ENCODE results near the gene ADTRP.

The ADTRP gene

DNA sequence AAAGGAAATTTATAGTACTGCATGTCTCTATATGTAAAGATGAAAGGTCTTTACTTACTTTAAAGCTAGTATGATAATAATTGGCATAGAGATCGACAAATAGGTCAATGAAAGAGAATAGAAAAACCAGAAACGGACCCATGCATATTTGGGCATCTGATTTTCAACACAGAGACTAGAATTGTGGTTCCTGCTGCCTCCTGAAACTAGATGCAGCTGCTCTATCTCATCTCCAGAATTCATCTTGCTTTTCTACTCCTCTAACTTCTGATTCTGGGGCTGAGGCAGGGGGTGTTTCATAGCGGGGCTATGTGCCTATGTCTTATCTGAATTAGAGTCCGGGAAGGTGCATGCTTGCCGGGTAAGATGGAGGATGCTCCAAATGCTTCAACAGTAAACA is 105.9 kb downstream of the ADTRP start:
- no peak for ATAC-seq
- TF ChIP-seq ZC3H10 (CRISPR knock-in tag; IDR thresholded peaks at IDR 0.05) (no peak), ISL1 (CRISPR knock-in tag; IDR thresholded peaks at IDR 0.05) (no peak), ZNF70 (CRISPR knock-in tag; IDR thresholded peaks at IDR 0.05) (no peak), ESRRG (CRISPR knock-in tag; IDR thresholded peaks at IDR 0.05) (no peak)

DNA sequence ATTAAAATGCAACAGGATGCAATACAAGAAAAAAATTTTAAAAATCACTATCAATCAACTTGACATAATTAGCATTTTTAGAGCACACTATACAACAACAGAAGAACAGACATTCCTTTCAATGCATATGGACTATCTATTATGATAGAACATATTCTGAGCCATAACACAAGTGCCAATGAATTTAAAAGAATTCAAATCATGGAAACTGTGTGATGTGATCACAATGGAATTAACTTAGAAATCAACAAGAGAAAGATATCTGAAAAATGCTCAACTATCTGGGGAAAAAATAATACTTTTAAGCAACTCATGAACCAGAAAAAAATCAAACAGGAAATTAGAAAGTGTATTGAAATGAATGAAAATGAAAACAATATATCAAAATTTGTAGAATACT is 106.3 kb downstream of the ADTRP start:
- ATAC-seq: no peak
- TF ChIP-seq, protein P1, sequence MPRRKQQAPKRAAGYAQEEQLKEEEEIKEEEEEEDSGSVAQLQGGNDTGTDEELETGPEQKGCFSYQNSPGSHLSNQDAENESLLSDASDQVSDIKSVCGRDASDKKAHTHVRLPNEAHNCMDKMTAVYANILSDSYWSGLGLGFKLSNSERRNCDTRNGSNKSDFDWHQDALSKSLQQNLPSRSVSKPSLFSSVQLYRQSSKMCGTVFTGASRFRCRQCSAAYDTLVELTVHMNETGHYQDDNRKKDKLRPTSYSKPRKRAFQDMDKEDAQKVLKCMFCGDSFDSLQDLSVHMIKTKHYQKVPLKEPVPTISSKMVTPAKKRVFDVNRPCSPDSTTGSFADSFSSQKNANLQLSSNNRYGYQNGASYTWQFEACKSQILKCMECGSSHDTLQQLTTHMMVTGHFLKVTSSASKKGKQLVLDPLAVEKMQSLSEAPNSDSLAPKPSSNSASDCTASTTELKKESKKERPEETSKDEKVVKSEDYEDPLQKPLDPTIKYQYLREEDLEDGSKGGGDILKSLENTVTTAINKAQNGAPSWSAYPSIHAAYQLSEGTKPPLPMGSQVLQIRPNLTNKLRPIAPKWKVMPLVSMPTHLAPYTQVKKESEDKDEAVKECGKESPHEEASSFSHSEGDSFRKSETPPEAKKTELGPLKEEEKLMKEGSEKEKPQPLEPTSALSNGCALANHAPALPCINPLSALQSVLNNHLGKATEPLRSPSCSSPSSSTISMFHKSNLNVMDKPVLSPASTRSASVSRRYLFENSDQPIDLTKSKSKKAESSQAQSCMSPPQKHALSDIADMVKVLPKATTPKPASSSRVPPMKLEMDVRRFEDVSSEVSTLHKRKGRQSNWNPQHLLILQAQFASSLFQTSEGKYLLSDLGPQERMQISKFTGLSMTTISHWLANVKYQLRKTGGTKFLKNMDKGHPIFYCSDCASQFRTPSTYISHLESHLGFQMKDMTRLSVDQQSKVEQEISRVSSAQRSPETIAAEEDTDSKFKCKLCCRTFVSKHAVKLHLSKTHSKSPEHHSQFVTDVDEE (CRISPR knock-in tag; IDR thresholded peaks at IDR 0.05): no peak
- TF ChIP-seq ISL1 (CRISPR knock-in tag; IDR thresholded peaks at IDR 0.05): peak; percentile 46

DNA sequence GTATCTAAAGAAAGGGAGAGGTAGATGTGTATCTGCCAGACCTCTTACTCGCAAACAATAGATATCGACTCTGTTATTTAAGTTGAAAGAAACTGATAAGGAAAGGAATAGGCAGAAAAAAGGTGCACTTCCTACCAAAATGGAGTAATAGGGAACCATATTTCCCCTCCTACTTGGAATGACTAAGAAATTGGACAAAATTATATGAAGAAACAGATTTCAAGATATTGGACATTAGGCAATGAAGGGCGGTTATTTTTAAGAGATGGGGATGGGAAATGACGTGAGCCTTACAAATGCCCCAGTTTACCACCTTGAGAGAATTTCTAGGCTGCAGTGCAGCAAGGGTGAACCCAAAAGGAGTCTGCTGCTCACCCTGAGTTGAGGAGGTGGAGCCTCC is 108.9 kb downstream of the ADTRP start:
- ATAC-seq: no peak
- no peak for TF ChIP-seq ARNTL (CRISPR knock-in tag; IDR thresholded peaks at IDR 0.05; ENCODE audit: borderline replicate concordance, low read depth)
- TF ChIP-seq RARB (CRISPR knock-in tag; IDR thresholded peaks at IDR 0.05): no peak
- TF ChIP-seq, protein P2, sequence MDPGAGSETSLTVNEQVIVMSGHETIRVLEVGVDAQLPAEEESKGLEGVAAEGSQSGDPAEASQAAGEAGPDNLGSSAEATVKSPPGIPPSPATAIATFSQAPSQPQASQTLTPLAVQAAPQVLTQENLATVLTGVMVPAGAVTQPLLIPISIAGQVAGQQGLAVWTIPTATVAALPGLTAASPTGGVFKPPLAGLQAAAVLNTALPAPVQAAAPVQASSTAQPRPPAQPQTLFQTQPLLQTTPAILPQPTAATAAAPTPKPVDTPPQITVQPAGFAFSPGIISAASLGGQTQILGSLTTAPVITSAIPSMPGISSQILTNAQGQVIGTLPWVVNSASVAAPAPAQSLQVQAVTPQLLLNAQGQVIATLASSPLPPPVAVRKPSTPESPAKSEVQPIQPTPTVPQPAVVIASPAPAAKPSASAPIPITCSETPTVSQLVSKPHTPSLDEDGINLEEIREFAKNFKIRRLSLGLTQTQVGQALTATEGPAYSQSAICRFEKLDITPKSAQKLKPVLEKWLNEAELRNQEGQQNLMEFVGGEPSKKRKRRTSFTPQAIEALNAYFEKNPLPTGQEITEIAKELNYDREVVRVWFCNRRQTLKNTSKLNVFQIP (CRISPR knock-in tag; IDR thresholded peaks at IDR 0.05; ENCODE audit: borderline replicate concordance, low read depth): no peak
- TF ChIP-seq PPARA (CRISPR knock-in tag; IDR thresholded peaks at IDR 0.05; ENCODE audit: borderline replicate concordance): no peak
- TF ChIP-seq ZFP30 (CRISPR knock-in tag; IDR thresholded peaks at IDR 0.05): no peak
- no peak for TF ChIP-seq ESRRG (CRISPR knock-in tag; IDR thresholded peaks at IDR 0.05)
- TF ChIP-seq TOX (CRISPR knock-in tag; IDR thresholded peaks at IDR 0.05; ENCODE audit: borderline replicate concordance): no peak
- TF ChIP-seq ZNF565 (CRISPR knock-in tag; conservative IDR thresholded peaks at IDR 0.05; ENCODE audit: low read depth): no peak
- TF ChIP-seq TCF4 (CRISPR knock-in tag; IDR thresholded peaks at IDR 0.05; ENCODE audit: borderline replicate concordance): no peak

DNA sequence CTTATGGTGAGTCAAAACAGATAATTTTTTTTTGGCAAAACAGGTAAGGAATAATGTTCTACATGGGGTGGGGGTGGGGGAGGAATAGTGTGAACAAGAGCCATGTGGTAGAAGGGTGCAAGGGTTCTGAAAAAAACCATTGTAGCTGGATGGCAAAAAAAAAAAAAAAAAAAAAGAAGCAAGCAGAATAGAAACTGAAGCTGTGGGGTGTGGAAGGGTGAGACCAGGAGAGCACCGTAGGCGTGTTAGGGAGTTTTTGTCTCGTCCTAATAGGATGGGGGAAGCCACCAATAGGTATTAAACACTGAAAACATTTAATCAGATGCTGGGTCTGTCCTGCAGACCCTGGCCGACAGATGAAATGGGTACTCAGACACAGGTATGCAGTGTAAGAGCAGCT is 110.1 kb downstream of the ADTRP start:
- no peak for ATAC-seq

DNA sequence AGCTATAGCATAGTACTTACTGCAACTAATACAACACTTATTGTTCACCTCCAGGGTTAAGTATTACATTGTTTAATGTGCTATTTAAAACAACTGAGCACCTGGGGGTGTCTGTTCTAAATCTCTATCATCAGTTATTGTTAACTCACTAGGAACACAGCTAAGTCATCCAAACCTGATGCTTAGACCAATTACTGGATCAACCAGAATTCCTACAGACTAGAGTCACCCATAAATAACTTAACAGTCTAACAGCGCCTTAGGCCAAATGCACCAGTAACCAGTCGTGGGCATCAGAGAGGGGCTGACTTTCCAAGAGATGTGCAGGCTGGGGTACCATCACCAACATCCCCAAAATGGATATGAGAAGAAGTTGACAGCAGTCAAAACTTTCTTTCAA is 110.7 kb downstream of the ADTRP start:
- ATAC-seq: no peak
- TF ChIP-seq ZNF70 (CRISPR knock-in tag; IDR thresholded peaks at IDR 0.05): no peak
- TF ChIP-seq, protein P1 (CRISPR knock-in tag; IDR thresholded peaks at IDR 0.05): no peak
- TF ChIP-seq ZNF8 (CRISPR knock-in tag; IDR thresholded peaks at IDR 0.05): no peak
- TF ChIP-seq TCF4 (CRISPR knock-in tag; IDR thresholded peaks at IDR 0.05; ENCODE audit: borderline replicate concordance): no peak
- no peak for TF ChIP-seq SNAI2 (CRISPR knock-in tag; IDR thresholded peaks at IDR 0.05)
- no peak for TF ChIP-seq OSR1 (CRISPR knock-in tag; IDR thresholded peaks at IDR 0.05)
- no peak for TF ChIP-seq RARB (CRISPR knock-in tag; IDR thresholded peaks at IDR 0.05)
- TF ChIP-seq CSDC2 (CRISPR knock-in tag; IDR thresholded peaks at IDR 0.05): no peak
- TF ChIP-seq, protein P3, sequence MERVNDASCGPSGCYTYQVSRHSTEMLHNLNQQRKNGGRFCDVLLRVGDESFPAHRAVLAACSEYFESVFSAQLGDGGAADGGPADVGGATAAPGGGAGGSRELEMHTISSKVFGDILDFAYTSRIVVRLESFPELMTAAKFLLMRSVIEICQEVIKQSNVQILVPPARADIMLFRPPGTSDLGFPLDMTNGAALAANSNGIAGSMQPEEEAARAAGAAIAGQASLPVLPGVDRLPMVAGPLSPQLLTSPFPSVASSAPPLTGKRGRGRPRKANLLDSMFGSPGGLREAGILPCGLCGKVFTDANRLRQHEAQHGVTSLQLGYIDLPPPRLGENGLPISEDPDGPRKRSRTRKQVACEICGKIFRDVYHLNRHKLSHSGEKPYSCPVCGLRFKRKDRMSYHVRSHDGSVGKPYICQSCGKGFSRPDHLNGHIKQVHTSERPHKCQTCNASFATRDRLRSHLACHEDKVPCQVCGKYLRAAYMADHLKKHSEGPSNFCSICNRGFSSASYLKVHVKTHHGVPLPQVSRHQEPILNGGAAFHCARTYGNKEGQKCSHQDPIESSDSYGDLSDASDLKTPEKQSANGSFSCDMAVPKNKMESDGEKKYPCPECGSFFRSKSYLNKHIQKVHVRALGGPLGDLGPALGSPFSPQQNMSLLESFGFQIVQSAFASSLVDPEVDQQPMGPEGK (CRISPR knock-in tag; IDR thresholded peaks at IDR 0.05; ENCODE audit: borderline replicate concordance): no peak
- TF ChIP-seq, protein P4, sequence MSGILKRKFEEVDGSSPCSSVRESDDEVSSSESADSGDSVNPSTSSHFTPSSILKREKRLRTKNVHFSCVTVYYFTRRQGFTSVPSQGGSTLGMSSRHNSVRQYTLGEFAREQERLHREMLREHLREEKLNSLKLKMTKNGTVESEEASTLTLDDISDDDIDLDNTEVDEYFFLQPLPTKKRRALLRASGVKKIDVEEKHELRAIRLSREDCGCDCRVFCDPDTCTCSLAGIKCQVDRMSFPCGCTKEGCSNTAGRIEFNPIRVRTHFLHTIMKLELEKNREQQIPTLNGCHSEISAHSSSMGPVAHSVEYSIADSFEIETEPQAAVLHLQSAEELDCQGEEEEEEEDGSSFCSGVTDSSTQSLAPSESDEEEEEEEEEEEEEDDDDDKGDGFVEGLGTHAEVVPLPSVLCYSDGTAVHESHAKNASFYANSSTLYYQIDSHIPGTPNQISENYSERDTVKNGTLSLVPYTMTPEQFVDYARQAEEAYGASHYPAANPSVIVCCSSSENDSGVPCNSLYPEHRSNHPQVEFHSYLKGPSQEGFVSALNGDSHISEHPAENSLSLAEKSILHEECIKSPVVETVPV (CRISPR knock-in tag; IDR thresholded peaks at IDR 0.05): no peak
- TF ChIP-seq, protein P5, sequence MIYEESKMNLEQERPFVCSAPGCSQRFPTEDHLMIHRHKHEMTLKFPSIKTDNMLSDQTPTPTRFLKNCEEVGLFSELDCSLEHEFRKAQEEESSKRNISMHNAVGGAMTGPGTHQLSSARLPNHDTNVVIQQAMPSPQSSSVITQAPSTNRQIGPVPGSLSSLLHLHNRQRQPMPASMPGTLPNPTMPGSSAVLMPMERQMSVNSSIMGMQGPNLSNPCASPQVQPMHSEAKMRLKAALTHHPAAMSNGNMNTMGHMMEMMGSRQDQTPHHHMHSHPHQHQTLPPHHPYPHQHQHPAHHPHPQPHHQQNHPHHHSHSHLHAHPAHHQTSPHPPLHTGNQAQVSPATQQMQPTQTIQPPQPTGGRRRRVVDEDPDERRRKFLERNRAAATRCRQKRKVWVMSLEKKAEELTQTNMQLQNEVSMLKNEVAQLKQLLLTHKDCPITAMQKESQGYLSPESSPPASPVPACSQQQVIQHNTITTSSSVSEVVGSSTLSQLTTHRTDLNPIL (CRISPR knock-in tag; IDR thresholded peaks at IDR 0.05; ENCODE audit: low read depth): no peak
- no peak for TF ChIP-seq ESRRG (CRISPR knock-in tag; IDR thresholded peaks at IDR 0.05)
- no peak for TF ChIP-seq ZFP3 (CRISPR knock-in tag; IDR thresholded peaks at IDR 0.05)
- TF ChIP-seq, protein P2 (CRISPR knock-in tag; IDR thresholded peaks at IDR 0.05; ENCODE audit: borderline replicate concordance, low read depth): no peak

More for the DNA sequence above, 110.1 kb downstream of the ADTRP start:
- TF ChIP-seq TCF4 (CRISPR knock-in tag; IDR thresholded peaks at IDR 0.05; ENCODE audit: borderline replicate concordance): no peak

All from SK-N-SH treated with all-trans-retinoic acid at 6 μM for 48 hours (cell line).